ENCODE measurements around the gene NCMAP.
"Not testable (repeated sequence)": the region's sequence is repeated elsewhere in the genome, so short reads cannot be mapped to it uniquely, and the experiment has no call there.

The NCMAP gene

DNA sequence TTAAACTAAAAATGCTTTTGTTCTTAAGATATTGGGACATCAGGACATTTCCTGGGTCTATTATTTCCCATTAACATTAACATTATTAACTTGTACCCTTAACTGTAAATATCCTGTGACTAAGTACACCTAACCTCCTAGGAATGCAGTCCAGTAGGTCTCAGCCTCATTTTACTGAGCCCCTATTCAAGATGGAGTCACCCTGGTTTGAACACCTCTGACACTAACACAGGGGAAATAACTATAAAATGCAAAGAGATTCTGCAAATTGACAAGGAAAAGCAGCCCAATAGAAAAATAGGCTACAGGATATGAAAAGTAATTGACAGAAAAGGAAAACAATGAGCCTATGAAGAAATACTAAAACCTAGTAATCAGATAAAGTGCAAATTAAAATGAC lies 11.6 kb upstream of the NCMAP start:
- no peak for DNase-seq

DNA sequence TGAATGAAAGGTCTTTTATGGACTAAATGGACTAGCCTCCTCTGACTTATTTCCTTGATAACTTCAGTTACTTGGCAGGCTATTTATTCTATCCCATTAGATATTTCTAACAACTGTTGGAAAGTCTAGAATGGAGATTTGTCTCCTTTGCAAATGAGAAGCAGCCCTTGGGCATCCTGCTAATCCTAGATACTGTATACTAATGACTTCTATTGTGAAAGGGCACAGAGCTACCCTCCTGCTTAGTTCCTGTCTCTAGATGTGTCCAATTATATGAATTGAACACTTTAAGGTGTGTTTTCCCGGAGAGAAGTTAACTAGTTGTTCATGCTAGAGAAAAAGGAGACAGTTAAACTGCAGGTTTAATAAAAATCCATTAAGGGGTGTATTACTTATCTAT lies 10.2 kb upstream of the NCMAP start:
- DNase-seq: no peak

DNA sequence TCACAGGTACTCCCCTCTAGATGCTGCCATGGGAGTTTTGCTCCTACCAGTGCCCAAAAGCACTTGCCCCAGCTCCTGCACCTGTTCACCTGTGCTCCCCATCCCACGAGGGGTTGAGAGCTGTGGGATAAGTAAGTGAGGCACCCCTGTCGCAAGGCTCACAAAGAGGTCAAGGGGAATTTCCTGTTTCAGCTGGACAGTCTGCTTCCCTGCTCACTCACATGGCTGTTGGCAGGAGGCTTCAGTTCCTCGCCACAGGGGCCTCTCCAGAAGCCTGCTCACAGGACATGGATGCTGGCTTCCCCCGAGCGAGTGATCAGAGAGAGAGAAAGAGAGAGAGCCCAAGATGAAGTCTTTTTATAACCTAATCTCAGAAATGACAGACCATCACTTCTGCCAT lies 8.7 kb upstream of the NCMAP start:
- no peak for DNase-seq

DNA sequence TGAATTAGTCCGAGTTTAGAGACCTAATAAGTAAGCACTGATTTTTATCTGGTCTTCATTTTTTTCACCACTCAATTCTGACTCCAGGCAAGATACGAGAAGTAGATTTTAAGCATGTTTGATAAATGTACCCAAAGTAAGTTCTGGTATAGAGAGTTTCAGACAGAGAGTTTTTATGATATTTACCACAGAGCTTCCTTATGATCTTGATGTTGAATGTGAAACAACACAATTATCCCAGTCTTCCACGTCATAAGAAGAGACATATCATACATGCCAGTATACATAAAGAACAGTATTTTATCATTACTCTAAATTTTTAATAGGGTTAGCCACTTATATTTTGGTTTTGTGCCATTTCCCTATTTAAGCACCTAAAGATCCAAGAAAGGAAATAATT lies 7.8 kb upstream of the NCMAP start:
- DNase-seq: no peak

DNA sequence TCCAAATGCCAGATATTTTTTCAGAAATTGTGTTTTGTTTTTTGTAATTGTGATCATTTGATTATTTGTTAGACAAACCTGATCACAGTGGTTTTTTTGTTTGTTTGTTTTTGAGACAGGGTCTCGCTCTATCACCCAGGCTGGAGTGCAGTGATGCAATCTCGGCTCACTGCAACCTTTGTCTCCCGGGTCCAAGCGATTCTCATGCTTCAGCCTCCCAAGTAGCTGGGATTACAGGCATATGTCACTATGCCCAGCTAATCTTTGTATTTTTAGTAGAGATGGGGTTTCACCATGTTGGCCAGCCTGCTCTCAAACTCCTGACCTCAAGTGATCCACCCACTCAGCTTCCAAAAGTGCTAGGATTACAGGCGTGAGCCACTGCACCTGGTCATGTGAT lies 6.7 kb upstream of the NCMAP start:
- DNase-seq: not testable (repeated sequence)

DNA sequence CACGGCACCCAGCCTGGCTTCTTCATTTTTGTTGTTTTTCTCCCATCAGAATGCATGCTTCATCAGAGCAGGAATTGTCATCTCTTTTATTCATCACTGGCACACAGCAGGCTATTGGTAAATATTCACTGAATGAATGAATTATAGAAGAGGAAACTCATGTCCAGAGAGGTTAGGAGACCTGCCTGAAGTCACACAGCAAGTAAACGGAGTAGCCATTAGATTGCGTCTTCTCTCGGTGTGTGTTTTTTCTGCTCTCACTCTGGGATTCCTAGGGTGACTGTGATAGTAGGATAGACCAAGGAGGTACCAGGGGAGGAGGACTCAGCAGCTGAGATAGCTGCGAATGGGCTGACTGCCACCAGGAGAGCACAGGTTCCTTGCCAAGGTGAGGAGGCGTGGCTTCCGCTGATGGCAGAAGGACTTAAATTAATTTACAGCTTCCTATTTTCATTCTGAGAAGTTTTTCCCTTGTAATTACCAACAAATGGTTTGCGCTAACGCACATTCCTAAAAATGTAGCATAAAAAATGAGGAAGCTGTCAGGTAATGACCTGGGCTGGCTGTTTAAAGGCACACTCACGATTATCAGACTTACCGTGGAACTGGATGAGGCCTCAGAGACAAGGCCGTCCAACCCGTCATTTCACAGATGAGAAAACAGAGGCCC lies 4.5 kb upstream of the NCMAP start:
- no peak for DNase-seq

DNA sequence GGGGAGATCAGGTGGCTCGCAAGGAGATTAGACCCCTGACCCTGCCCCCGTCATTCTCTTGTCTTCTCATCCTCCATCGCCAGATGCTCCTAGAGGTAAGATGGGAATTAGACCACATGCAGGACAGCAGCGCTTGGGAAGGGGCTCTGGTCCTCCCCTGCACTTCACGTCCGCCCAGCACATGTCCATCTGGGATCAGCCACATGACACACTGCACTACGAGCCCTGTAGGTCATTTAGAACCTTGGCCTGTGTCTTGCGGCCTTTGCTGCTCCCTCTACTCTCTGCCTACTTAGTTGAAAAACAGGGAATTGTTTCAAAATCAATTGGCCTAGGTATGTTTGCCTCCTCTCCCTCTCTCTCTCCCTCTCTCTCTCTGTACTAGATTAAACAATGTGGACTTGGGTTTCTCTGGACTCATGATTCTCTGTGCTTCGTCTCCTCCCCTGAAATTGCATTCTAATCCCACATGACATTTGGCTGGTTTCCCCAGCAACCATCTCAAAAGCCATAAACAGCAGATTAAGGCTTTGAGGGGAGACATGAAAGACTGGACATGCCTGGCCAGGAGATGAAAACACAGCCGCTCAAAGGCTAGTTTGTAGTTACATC lies 3.8 kb upstream of the NCMAP start:
- no peak for DNase-seq

DNA sequence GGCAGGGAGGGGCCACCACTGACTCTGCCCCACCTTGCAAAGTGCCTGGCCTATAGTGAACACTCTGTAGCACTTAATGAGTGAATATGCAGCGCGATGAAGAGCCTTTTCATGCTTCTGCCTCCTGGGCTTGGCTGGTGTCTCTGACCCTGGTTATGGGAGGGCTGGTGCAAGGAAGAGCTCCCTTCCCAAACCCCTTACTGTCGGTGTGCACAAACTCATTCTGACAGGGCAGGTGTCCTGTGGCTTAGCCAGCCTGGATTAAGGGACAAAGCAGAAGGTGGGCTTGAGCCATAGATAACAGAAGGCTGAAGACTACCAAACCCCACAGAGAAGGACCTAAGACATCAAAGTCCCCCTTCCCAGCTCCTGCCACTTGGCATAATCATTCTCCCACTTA lies 2.0 kb upstream of the NCMAP start:
- DNase-seq: no peak

DNA sequence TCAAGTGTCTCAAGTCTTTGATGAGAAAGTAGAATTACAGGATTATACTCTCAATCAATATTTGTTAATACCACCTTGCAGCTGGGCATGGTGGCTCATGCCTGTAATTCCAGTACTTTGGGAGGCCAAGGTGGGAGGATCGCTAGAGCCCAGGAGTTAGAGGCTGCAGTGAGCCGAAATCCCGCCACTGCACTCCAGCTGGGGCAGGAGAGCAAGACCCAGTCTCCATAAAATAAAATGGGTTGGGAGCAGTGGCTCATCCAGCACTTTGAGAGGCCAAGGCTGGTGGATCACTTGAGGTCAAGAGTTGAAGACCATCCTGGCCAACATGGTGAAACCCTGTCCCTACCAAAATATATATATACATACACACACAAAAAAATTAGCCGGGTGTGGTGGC lies 1.2 kb upstream of the NCMAP start:
- no peak for DNase-seq

DNA sequence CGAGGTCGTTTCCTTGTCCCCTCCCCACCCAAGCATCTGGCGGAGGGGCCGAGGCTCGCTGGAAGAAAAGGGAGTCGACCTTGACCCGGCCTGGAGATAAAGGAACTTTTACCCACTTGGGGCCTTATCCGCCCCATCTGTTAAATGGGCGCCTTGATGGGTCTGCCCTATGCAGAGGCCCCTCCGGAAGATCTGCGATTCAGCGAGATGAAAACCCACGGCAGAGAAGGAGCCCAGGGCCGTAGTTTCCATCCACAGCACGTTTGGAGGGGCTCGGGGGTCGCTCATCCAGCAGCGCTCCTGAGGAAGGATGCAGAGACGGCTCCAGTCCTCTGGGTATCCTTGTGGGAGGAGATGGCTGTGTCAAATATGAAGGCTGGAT lies 518 bp downstream of the NCMAP start:
- no peak for DNase-seq

DNA sequence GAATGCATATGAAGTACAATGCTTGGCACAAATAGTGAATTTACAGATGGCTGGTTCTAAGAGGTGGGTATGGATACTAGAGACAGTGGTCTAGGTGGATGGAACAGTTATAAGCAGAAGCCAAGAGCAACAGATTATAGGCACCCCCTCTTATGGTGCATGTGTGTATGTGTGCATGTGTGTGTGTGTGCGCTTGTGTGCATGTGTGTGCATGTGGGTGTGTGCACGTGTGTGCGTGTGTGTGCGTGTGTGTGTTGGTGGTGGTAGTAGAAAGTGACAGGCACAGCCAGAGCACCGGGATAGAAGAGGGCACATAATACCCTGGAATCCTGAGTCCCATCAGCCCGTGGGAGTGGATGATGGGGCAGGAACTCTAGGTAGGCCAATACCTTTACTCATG lies 1.3 kb downstream of the NCMAP start:
- DNase-seq: no peak

DNA sequence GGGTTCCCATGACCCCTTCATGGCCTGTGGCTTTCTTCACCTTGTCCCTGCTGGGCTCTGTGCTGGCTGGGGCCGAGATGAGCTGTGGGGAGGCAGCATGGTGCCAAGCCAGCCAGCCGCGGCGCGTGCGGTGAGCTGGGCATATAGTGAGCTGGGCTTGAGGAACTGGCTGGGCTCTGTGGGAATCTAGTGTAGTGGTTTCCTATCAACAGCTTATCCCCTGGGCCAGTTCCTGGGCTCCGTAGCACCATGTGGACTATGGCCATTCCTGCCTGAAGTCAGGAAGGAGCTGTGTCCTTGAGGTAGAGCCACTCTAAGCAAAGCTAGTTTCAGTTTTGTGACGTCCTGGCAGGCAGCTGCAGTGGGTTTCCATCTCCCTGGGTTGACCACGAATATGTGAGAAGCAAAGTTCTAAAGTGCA lies 1.8 kb downstream of the NCMAP start:
- DNase-seq: no peak

DNA sequence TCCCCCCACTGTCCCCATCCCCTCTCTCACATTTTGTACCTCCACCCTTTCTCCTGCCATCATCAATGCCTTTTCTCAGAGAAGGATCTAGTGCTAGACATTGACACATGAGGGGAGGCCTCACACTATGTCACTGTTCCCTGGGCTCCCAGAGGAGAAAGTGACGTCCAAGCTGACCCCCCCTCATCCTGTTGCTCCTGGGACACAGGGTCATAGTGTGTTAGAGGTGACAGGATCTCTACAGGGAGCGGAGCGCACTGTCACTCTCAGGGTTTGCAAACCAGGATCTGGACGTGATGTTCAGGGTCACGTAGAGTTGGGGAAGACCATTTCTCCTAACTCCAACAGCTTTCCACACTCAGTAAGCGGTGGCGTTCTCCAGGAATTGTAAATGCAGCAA lies 2.6 kb downstream of the NCMAP start:
- no peak for DNase-seq

DNA sequence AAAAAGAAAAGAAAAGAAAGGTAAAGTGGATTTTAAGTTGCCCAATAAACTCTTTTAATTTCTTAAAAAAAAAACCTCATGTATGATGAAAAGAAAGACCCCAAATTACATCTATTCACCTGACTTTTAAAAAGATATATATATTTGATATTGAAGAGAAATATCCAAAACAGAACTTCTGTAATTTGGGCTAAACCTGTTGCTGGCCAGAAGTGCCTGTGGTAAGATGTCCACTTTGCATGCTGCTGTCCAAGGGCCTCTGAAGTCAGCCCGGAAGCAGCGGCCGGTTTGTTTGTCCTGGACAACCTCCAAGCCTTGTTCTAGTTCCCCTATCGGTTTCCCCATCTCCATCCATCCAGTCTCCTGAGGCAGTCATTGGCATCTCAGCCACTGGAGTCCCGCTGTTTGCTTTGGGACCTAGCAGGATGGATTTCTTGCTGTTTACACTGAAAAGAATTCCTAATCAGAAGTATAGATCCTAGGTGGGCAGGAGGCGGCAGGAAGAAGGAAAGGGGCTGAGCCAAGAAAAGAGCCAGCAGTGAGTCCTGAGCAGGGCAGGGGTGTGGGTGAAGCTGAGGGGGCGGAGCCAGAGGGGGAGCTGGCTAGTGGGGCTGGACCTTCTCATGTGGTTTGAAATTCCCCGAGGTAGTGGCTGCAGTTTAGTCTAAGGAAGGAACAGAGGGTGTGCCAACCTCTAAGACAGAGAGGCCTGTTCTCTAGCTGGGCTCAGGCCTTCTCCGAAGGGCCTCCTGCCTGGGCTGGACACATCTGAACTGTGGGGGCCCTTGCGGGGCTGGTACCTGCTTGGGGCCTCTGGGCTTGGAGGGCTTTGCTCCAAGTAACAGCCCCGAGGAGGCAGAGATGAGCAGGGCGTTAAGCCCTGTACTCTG lies 3.3 kb downstream of the NCMAP start:
- no peak for DNase-seq

DNA sequence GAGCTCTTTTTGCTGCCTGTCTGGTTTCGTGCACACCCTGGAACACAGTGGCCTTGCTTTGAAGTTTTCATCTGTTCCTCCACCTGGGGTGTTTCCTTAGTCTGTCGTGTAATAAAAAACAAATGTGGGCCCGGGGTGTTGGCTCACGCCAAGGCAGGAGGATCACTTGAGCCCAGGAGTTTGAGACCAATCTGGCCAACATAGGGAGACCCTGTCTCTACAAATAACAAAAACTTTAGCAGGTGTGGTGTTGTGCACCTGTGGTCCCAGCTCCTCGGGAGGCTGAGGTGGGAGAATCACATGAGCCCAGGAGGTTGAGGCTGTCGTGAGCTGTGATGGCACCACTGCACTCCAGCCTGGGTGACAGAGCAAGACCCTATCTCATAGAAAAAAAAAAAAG lies 4.5 kb downstream of the NCMAP start:
- DNase-seq: no peak

DNA sequence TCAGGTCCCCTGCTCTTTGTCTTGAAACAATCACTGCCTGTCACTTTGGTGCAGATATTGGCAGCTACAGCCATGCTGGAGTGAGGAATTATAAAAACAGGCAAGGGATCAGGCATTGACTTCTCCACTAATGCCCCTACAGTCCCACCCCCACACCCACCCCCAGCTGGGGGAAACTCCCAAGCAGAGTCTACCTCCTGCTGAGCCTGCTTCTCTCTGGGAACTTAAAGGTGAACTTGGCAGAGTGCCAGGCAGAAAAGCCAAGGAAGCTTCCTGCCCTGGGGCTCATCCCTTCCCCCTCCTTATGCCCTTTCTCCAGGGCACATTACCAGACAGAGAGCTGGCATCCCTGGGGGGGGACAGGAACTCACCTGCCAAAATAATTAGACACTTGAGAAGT lies 6.7 kb downstream of the NCMAP start:
- DNase-seq: no peak

DNA sequence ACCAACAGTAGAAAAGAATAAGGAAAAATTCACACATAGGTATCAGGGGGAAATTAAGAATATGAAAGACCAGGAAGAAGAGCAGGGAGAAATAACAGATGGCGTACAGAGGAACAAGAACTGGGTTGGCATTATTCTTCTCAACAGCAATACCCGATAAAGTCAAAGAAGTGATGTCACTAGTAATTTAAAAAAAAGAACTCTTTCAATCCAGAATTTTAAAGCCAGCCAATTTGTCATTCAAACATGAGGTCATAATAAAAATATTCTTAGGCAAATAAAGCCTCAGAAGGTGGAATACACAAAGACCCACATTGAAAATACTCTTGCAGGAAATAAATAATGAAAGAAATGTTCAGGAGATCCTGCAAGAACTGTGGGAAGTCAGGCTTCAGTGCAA lies 8.8 kb downstream of the NCMAP start:
- DNase-seq: no peak

DNA sequence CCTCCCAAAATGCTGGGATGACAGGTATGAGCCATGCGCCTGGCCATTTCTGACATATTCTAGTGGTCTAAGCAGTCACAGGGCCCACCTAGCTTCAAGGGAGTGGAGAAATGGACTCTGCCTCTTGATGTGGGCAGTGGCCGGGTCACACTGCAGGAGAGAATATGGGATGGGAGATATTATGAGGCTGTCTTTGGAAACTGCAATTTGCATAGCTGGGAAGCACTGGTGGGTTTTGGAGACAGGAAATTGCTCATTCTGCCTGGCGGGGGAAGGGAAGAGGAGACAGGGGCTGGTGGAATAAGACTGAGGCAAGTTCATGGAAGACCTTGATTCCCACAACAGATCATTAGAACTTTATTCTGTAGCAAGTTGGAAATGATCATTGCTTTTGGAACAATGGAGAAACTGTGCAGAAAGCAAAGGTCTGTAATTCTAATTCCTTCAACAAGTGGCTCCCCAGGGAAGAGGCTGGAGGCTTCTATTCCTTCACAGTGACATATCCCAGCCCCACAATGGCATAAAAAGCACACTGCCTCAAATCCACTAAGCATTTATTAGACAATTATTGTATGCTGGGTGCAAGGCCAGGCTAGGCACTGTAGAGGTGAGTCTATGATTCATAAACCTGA lies 10.5 kb downstream of the NCMAP start:
- no peak for DNase-seq

DNA sequence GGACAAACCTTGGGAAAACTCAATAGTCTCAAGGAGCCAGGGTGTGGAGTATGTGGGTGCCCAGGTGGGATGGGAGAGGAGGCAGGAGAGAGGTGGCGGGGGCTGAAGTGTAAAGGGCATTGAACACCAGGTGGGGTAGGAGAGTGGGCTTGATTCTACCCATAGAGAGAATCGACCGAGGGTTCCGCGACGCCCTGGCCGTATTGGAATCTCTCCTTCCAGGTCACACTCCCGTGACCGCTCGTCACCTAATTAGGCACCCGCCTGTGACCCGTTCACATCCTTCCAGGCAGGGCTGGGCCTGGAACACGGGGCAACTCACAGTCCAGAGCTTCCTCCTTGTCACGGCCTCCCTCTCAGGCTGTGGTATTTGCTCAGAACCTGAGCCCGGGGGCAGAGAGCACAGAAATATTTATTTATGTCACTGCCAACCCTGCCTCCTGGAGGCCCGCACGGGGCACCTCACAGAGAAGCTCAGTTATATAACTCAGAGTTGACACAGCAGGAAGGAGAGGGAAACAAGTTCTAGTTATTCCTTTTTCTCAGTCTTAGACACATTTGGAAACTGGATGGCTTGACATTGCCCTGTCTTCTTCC lies 12.0 kb downstream of the NCMAP start:
- DNase-seq: no peak

DNA sequence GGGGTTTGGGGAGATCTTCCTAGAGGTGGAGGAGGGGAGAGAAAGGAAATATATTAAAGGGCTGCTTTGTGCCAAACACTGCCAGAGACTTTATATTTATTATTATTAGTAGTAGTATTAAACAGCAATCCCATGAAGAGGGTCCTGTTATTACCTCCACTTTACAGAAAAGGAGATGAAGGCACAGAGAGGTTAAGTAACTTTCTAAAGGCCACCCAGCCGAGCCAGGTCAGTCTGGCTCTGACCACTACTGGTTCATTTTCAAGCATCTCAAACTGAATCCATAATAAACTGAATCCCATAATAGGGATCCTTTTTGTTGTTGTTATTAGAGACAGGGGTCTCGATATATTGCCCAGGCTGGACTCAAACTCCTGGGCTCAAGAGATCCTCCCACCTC lies 12.6 kb downstream of the NCMAP start:
- DNase-seq: no peak

DNA sequence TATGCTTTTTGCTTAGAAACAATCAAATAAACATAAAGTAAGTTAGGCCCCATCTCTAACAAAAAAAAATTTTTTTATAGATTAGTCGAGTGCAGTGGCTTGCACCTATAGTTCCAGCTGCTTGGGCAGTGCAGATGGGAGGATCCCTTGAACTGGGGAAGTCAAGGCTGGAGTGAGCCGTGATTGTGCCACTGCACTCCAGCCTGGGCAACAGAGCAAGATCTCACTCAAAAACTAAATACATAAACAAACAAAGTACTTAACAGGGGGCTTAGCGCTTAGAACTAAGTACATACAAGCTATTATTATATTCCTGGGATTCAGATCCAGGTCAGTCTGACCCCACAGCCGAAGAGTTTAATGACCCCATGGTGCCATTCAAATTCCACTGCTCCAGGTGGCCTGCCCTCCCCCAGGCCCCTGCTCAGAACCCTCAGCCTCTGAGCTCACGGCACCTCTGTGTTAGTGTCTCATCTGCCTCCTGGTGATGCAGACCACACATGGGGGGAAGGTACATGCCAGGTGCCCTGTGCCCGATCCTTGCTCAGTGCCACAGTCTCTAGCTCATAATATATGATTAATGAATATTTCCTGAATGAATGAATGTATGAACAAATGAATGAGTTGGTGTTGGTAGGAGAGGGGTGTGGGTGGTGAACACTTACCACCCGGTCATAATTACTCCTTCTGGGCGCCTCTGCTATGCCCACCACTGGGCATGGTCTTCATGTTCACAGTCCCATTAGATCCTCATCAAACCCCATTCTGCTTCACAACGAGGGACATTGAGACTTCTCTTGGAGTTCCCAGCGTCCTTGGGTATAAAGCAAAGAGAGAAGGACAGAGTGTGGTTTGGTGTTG lies 14.6 kb downstream of the NCMAP start:
- DNase-seq: no peak

DNA sequence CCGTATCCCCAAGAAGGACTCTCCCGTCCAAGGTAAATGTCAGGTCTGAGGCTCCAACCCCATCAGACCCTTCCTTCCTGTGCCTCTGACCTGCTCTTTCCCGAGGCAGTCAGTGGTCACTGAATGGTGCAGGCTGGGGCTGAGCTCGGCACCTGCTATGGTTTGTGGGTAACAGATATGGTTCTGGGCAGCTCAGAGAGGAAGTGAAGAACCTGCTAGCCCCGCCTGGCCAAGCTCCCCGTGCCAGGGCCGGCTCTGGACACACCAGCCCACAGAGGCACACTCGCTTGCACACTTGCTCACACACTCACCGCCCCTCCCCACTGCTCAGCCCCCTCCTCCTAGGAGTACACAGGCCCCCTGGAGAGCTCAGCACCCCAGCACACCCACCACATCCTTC lies 16.4 kb downstream of the NCMAP start:
- DNase-seq: no peak
